H9 (cell line): ENCODE measurements around the gene DTX3L. TPM values are rescaled to one million over a fixed set of nuclear protein-coding genes. Genes with fewer than 3 reads are reported as not detected.

Experiments
- DNase-seq: peaks from one replicate; pipeline ENCODE4 v3.0.0-alpha.2; 2017
- H2AFZ ChIP-seq: one replicate; pipeline ENCODE4 v1.6.1; 2013; ENCODE audit warnings: mild to moderate bottlenecking, low read length, control low read depth, moderate library complexity
- H2AK5ac ChIP-seq: 2 replicates; pipeline ENCODE4 v1.6.1; 2013; ENCODE audit warnings: low read length, control low read depth, mixed read lengths; ENCODE audit not compliant: insufficient read length
- H2BK120ac ChIP-seq: one replicate; pipeline ENCODE4 v1.6.1; 2013; ENCODE audit warnings: low read depth, mild to moderate bottlenecking, low read length, control low read depth, inconsistent platforms; ENCODE audit not compliant: poor library complexity, severe bottlenecking
- H2BK12ac ChIP-seq: 2 replicates; pipeline ENCODE4 v1.6.1; 2013; ENCODE audit warnings: low read length, control low read depth, mixed read lengths, low read depth; ENCODE audit not compliant: insufficient read length
- H2BK15ac ChIP-seq: 2 replicates; pipeline ENCODE4 v1.6.1; 2013; ENCODE audit warnings: low read depth, low read length, control low read depth
- H2BK20ac ChIP-seq: one replicate; pipeline ENCODE4 v1.6.1; 2013; ENCODE audit warnings: low read depth, mild to moderate bottlenecking, low read length, control low read depth, inconsistent platforms; ENCODE audit not compliant: poor library complexity, severe bottlenecking
- H2BK5ac ChIP-seq: 2 replicates; pipeline ENCODE4 v1.6.1; 2013; ENCODE audit warnings: low read length, control low read depth, mixed read lengths; ENCODE audit not compliant: insufficient read length
- H3K14ac ChIP-seq: 2 replicates; pipeline ENCODE4 v1.6.1; 2013; ENCODE audit warnings: low read length, control low read depth; ENCODE audit not compliant: insufficient read depth
- H3K18ac ChIP-seq: 2 replicates; pipeline ENCODE4 v1.6.1; 2013; ENCODE audit warnings: low read depth, mild to moderate bottlenecking, mixed read lengths, low read length, control low read depth; ENCODE audit not compliant: insufficient read length
- H3K23ac ChIP-seq: 2 replicates; pipeline ENCODE4 v1.6.1; 2013; ENCODE audit warnings: low read length, control low read depth, mixed read lengths, low read depth; ENCODE audit not compliant: insufficient read length
- H3K23me2 ChIP-seq: 2 replicates; pipeline ENCODE4 v1.6.1; 2013; ENCODE audit warnings: low read depth, mild to moderate bottlenecking, mixed read lengths, low read length, control low read depth; ENCODE audit not compliant: insufficient read length, poor library complexity, severe bottlenecking
- H3K27ac ChIP-seq: 2 replicates; pipeline ENCODE4 v1.5.1; 2013; ENCODE audit warnings: low read length, control low read depth, mixed read lengths, low read depth; ENCODE audit not compliant: insufficient read length
- H3K27me3 ChIP-seq: 2 replicates; pipeline ENCODE4 v1.6.1; 2013; ENCODE audit warnings: low read length, control low read depth, inconsistent platforms; ENCODE audit not compliant: insufficient read depth
- H3K4ac ChIP-seq: 2 replicates; pipeline ENCODE4 v1.6.1; 2013; ENCODE audit warnings: low read depth, mild to moderate bottlenecking, control low read depth, inconsistent platforms, low read length, moderate library complexity
- H3K4me1 ChIP-seq: 2 replicates; pipeline ENCODE4 v1.6.1; 2013; ENCODE audit warnings: low read length, control low read depth, inconsistent platforms; ENCODE audit not compliant: insufficient read depth
- H3K4me2 ChIP-seq: 2 replicates; pipeline ENCODE4 v1.6.1; 2013; ENCODE audit warnings: low read length, control low read depth, mixed read lengths; ENCODE audit not compliant: insufficient read length, insufficient read depth
- H3K56ac ChIP-seq: 2 replicates; pipeline ENCODE4 v1.6.1; 2013; ENCODE audit warnings: low read depth, mild to moderate bottlenecking, mixed read lengths, low read length, control low read depth; ENCODE audit not compliant: insufficient read length
- H3K79me1 ChIP-seq: 2 replicates; pipeline ENCODE4 v1.6.1; 2013; ENCODE audit warnings: low read depth, mild to moderate bottlenecking, moderate library complexity, low read length, control low read depth, inconsistent platforms; ENCODE audit not compliant: insufficient read depth, poor library complexity, severe bottlenecking
- H3K79me2 ChIP-seq: 2 replicates; pipeline ENCODE4 v1.6.1; 2013; ENCODE audit warnings: low read length, control low read depth, inconsistent platforms; ENCODE audit not compliant: insufficient read depth
- H3K9ac ChIP-seq: 2 replicates; pipeline ENCODE4 v1.6.1; 2013; ENCODE audit warnings: low read length, control low read depth, mixed read lengths; ENCODE audit not compliant: insufficient read length; ENCODE audit errors: extremely low read depth
- H3K9me3 ChIP-seq: one replicate; pipeline ENCODE4 v1.6.1; 2013; ENCODE audit warnings: low read depth, low read length, inconsistent platforms; ENCODE audit not compliant: control insufficient read depth
- H3T11ph ChIP-seq: one replicate; pipeline ENCODE4 v1.6.1; 2013; ENCODE audit warnings: mild to moderate bottlenecking, low read length, control low read depth, inconsistent platforms
- H4K20me1 ChIP-seq: one replicate; pipeline ENCODE4 v1.6.1; 2013; ENCODE audit not compliant: control insufficient read depth, insufficient read length, insufficient read depth
- H4K5ac ChIP-seq: 2 replicates; pipeline ENCODE4 v1.6.1; 2013; ENCODE audit warnings: low read depth, mild to moderate bottlenecking, mixed read lengths, low read length, control low read depth; ENCODE audit not compliant: insufficient read length
- H4K8ac ChIP-seq: replicated peaks from 2 replicates; pipeline ENCODE4 v1.6.1; 2013; ENCODE audit warnings: low read length, control low read depth, mixed read lengths, low read depth; ENCODE audit not compliant: insufficient read length
- H4K91ac ChIP-seq: 2 replicates; pipeline ENCODE4 v1.6.1; 2013; ENCODE audit warnings: low read depth, mild to moderate bottlenecking, moderate library complexity, mixed read lengths, low read length, control low read depth; ENCODE audit not compliant: insufficient read length
- H3K27ac Mint-ChIP-seq, 3 experiments: 2 replicates in 2 of 3; 3 replicates in 1 of 3; pipeline ENCODE4 v1.8.0; 2020 to 2021; ENCODE audit warnings: mixed read lengths in 3 of 3, mild to moderate bottlenecking in 1 of 3, moderate library complexity in 1 of 3
- H3K27me3 Mint-ChIP-seq: 2 replicates; pipeline ENCODE4 v1.8.0; 2021; ENCODE audit warnings: low read depth, mild to moderate bottlenecking, moderate library complexity, mixed read lengths
- H3K36me3 Mint-ChIP-seq, 3 experiments: 2 replicates in 2 of 3; 3 replicates in 1 of 3; pipeline ENCODE4 v1.8.0; 2020 to 2021; ENCODE audit warnings: low read depth in 3 of 3, mixed read lengths in 3 of 3; ENCODE audit not compliant: insufficient read depth in 1 of 3
- H3K4me1 Mint-ChIP-seq, 2 experiments: 2 replicates each; pipeline ENCODE4 v1.8.0; 2020; ENCODE audit warnings: mixed read lengths in 2 of 2
- H3K4me3 Mint-ChIP-seq, 2 experiments: 2 replicates in 1 of 2; 3 replicates in 1 of 2; pipeline ENCODE4 v1.8.0; 2020 to 2021; ENCODE audit warnings: mild to moderate bottlenecking in 2 of 2, mixed read lengths in 2 of 2, moderate library complexity in 1 of 2
- H3K9me3 Mint-ChIP-seq, 2 experiments: 2 replicates in 1 of 2; 3 replicates in 1 of 2; pipeline ENCODE4 v1.8.0; 2020; ENCODE audit warnings: mild to moderate bottlenecking in 2 of 2, mixed read lengths in 2 of 2, moderate library complexity in 1 of 2
- WGBS: extraction: QIAGEN DNeasy Blood & Tissue Kit; methylation state at CpG from one replicate; pipeline ENCODE4 v1.1.7; 2013; ENCODE audit warnings: missing lambda C conversion rate, low lambda C conversion rate, mixed read lengths; ENCODE audit not compliant: insufficient read length; ENCODE audit errors: extremely low coverage; 5-methylcytosine and 5-hydroxymethylcytosine counted together
- total RNA-seq: library from RNA; stranded (reverse); gene quantifications from 2 replicates; pipeline ENCODE4 v1.2.1, GENCODE V29; 2021
- TF ChIP-seq, protein P1 (sequence below): fragments of 200-600 bp; sonication (generic); conservative IDR thresholded peaks from 3 replicates; pipeline ENCODE4 v1.8.0; 2021; ENCODE audit warnings: antibody characterized with exemption, mild to moderate bottlenecking

The DTX3L gene
- total RNA-seq, 1 experiment from 2014 or later, result 7.5 TPM

DNA sequence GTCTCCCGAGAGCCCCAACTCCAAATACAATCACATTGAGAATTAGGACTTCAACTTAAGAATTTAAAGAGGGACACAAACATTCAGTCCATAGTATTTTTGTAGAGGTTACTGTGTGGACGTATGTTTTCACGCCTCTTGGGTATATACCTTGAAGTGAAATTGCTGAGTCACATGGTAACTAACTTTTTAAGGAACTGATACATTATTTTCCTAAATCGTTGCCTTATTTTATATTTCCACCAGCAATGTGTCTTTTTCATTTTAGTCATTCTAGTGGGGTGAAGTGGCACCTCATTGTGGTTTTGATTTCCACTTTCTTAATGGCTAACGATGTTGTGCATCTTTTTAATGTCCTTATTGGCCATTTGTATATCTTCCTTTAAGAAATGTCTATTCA lies 25.2 kb downstream of the DTX3L start:
- Histone ChIP-seq H3K56ac (no peak overlapping the region), H3K79me1 (no peaks in the 10 kb centered on the region), H4K91ac (no peak overlapping the region), H3K9me3 (no peaks in the 10 kb centered on the region), H4K20me1 (no peaks in the 10 kb centered on the region), H2AK5ac (no peak overlapping the region), H2BK120ac (no peak overlapping the region), H3K4me2 (no peak overlapping the region), H3K14ac (no peak overlapping the region), H3K23ac (no peak overlapping the region), H2BK12ac (no peak overlapping the region), H3K9ac (no peak overlapping the region), H4K5ac (no peak overlapping the region), H3K79me2 (no peaks in the 10 kb centered on the region), H2AFZ (no peak overlapping the region), H3K4me1 (no peaks in the 10 kb centered on the region; the same call in 1 of the 2 replicates), H2BK15ac (no peak overlapping the region), H3K23me2 (no peaks in the 10 kb centered on the region), H3K27ac (no peak overlapping the region), H3T11ph (no peak overlapping the region), H4K8ac (no peak overlapping the region), H2BK5ac (no peak overlapping the region), H3K27me3 (no peaks in the 10 kb centered on the region), H2BK20ac (no peak overlapping the region), H3K18ac (no peak overlapping the region), H3K4ac (no peak overlapping the region)
- Mint-ChIP-seq H3K9me3 (peaks cover 3 to 4% of the 10 kb centered on the region in 2 experiments; a peak in 2 of 5 replicates), H3K4me1 (peaks cover 14 to 24% of the 10 kb centered on the region in 2 experiments), H3K4me3 (no peak overlapping the region), H3K27me3 (no peaks in the 10 kb centered on the region), H3K27ac (no peak overlapping the region), H3K36me3 (no peaks in the 10 kb centered on the region; a peak in 3 of 7 replicates)
- no peak for DNase-seq
- WGBS, result no CpG with 5 or more reads among the region's 5 CpGs
- TF ChIP-seq, protein P1, sequence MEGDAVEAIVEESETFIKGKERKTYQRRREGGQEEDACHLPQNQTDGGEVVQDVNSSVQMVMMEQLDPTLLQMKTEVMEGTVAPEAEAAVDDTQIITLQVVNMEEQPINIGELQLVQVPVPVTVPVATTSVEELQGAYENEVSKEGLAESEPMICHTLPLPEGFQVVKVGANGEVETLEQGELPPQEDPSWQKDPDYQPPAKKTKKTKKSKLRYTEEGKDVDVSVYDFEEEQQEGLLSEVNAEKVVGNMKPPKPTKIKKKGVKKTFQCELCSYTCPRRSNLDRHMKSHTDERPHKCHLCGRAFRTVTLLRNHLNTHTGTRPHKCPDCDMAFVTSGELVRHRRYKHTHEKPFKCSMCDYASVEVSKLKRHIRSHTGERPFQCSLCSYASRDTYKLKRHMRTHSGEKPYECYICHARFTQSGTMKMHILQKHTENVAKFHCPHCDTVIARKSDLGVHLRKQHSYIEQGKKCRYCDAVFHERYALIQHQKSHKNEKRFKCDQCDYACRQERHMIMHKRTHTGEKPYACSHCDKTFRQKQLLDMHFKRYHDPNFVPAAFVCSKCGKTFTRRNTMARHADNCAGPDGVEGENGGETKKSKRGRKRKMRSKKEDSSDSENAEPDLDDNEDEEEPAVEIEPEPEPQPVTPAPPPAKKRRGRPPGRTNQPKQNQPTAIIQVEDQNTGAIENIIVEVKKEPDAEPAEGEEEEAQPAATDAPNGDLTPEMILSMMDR, result no peak
